Osteoblast (primary cell): ENCODE measurements around the gene IRAG1. TPM values are rescaled to one million over a fixed set of nuclear protein-coding genes. Genes with fewer than 3 reads are reported as not detected.

ENCODE experiments used
- DNase-seq: peaks from one replicate; pipeline ENCODE4 v3.0.0; 2011; ENCODE audit warnings: low spot score, mixed read lengths; ENCODE audit not compliant: insufficient read length; ENCODE audit errors: missing footprints
- H2AFZ ChIP-seq: 2 replicates; pipeline ENCODE4 v1.6.0; 2011; ENCODE audit warnings: mild to moderate bottlenecking, low read length
- H3K27ac ChIP-seq: 2 replicates; pipeline ENCODE4 v1.5.1; 2011; ENCODE audit warnings: mild to moderate bottlenecking, low read depth, low read length, moderate library complexity
- H3K27me3 ChIP-seq: 2 replicates; pipeline ENCODE4 v1.6.0; 2012; ENCODE audit warnings: mild to moderate bottlenecking, control low read depth, inconsistent platforms, low read length, moderate library complexity; ENCODE audit not compliant: insufficient read depth
- H3K36me3 ChIP-seq: 2 replicates; pipeline ENCODE4 v1.5.1; 2011; ENCODE audit warnings: mild to moderate bottlenecking, low read length, control low read depth, moderate library complexity; ENCODE audit not compliant: insufficient read depth
- H3K4me1 ChIP-seq: 2 replicates; pipeline ENCODE4 v1.5.1; 2011; ENCODE audit warnings: mild to moderate bottlenecking, low read length, control low read depth, moderate library complexity; ENCODE audit not compliant: insufficient read depth
- H3K4me2 ChIP-seq: 2 replicates; pipeline ENCODE4 v1.6.0; 2011; ENCODE audit warnings: mild to moderate bottlenecking, low read length; ENCODE audit not compliant: insufficient read depth
- H3K4me3 ChIP-seq: fragments of 200-600 bp; sonication (generic); 3 replicates; pipeline ENCODE4 v1.5.1; 2012; ENCODE audit warnings: mild to moderate bottlenecking, low read length, inconsistent platforms; ENCODE audit not compliant: insufficient read depth
- H3K79me2 ChIP-seq: 2 replicates; pipeline ENCODE4 v1.6.0; 2012; ENCODE audit warnings: mild to moderate bottlenecking, low read length, control low read depth, inconsistent platforms; ENCODE audit not compliant: insufficient read depth
- H3K9me3 ChIP-seq: 2 replicates; pipeline ENCODE4 v1.5.1; 2011; ENCODE audit warnings: low read depth, low read length, control low read depth
- H4K20me1 ChIP-seq: 2 replicates; pipeline ENCODE4 v1.6.0; 2012; ENCODE audit warnings: mild to moderate bottlenecking, low read length, control low read depth; ENCODE audit not compliant: insufficient read depth
- CTCF ChIP-seq: IDR thresholded peaks from 2 replicates; pipeline ENCODE4 v1.5.1; 2011; ENCODE audit warnings: mild to moderate bottlenecking, low read depth, low read length, moderate library complexity; ENCODE audit errors: extremely low read depth
- total RNA-seq: library from RNA; depleted of rRNA; stranded (reverse); fragments of >200 nt; gene quantifications from 2 replicates; pipeline ENCODE4 v1.2.3, GENCODE V29; 2012

Gene IRAG1
- total RNA-seq, 1 donor: 4.3 TPM

- Histone ChIP-seq H3K27me3 (peaks cover 2% of the 10 kb centered on the region), H3K9me3 (no peaks in the 10 kb centered on the region), H3K4me2 (peak overlapping the region; percentile 39), H4K20me1 (no peaks in the 10 kb centered on the region), H3K27ac (no peak overlapping the region), H3K4me1 (peaks cover 33% of the 10 kb centered on the region), H2AFZ (no peak overlapping the region), H3K36me3 (no peaks in the 10 kb centered on the region), H3K4me3 (no peak overlapping the region), H3K79me2 (no peaks in the 10 kb centered on the region)
- no peak for TF ChIP-seq CTCF
- DNase-seq: no peak
Measured at GRCh38 chr11:10727146-10727851, 33.7 kb upstream of the IRAG1 start.

- H3K4me2 ChIP-seq: no peak overlapping the region
- H4K20me1 ChIP-seq: no peaks in the 10 kb centered on the region
- no peaks in the 10 kb centered on the region for H3K36me3 ChIP-seq
- no peak for DNase-seq
- no peak overlapping the region for H3K27ac ChIP-seq
- H3K79me2 ChIP-seq: no peaks in the 10 kb centered on the region
- H3K27me3 ChIP-seq: peaks cover 2% of the 10 kb centered on the region
- TF ChIP-seq CTCF: no peak
- no peak overlapping the region for H2AFZ ChIP-seq
- no peaks in the 10 kb centered on the region for H3K9me3 ChIP-seq
- H3K4me1 ChIP-seq: peaks cover 33% of the 10 kb centered on the region
- no peak overlapping the region for H3K4me3 ChIP-seq
Measured at GRCh38 chr11:10725907-10726253, 32.3 kb upstream of the IRAG1 start.

DNA sequence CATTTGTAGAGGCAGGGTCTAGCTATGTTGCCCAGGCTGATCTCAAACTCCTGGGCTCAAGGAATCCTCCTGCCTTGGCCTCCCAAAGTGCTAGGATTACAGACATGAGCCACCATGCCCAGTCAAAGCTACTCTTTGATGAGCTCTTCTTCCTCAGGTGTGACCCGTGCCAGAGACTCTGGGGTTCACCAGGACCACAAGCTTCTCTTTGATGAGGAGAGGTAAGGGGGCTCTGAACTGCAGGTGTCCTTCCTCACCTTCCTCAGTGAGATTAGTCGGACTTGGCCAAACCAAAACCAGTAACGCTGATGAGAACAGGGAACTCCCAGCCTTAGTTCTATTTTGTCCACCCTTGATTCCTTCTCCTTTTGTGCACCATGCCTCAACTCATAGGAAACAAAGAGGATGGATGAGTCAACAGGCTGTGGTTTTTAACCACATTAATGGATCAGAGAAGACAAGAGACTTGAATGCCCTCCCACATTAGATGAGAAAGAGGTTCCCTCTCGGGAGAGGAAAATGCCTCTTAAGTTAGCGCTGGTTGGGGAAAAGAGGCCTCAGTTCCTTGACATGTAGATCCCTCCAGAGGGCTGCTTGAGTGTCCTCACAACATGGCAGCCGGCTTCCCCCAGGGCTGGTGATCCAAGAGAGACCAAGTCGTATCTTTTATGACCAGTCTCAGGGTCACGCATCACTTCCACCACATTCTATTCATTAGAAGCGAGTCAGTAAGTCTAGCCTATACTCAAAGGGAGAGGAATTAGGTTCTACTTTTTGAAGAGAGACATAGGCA, 31.8 kb upstream of the IRAG1 start:
- no peaks in the 10 kb centered on the region for H4K20me1 ChIP-seq
- H3K36me3 ChIP-seq: no peaks in the 10 kb centered on the region
- peak; percentile 82 for DNase-seq
- H2AFZ ChIP-seq: no peak overlapping the region
- no peak overlapping the region for H3K4me2 ChIP-seq
- H3K4me1 ChIP-seq: peaks cover 32% of the 10 kb centered on the region
- no peaks in the 10 kb centered on the region for H3K79me2 ChIP-seq
- H3K27me3 ChIP-seq: peaks cover 5% of the 10 kb centered on the region
- no peak overlapping the region for H3K27ac ChIP-seq
- no peak for TF ChIP-seq CTCF
- H3K4me3 ChIP-seq: no peak overlapping the region
- H3K9me3 ChIP-seq: no peaks in the 10 kb centered on the region

DNA sequence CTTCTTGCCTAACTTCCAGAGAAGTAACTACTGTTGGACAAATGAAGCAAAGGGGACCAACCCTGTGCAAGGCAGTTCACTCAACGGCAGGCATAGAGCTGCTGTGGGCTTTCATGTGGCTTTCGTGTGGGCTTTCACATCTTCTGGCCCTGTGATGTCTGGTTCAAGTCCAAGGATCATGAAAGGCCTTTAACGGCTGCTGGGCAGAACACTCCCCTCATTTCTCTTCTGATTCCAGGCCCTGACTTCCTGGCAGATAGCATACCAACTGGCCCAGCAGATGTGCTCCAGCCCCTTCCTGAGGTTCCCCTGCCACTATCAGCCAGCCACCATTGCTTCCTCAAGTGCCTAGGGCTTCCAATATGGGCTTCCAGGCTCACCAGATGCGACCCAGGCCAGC, 28.8 kb upstream of the IRAG1 start:
- TF ChIP-seq CTCF: no peak
- no peak for DNase-seq
- no peak overlapping the region for H2AFZ ChIP-seq
- H3K27me3 ChIP-seq: peaks cover 18% of the 10 kb centered on the region
- no peaks in the 10 kb centered on the region for H4K20me1 ChIP-seq
- no peaks in the 10 kb centered on the region for H3K36me3 ChIP-seq
- H3K9me3 ChIP-seq: no peaks in the 10 kb centered on the region
- H3K27ac ChIP-seq: no peak overlapping the region
- H3K4me2 ChIP-seq: no peak overlapping the region
- H3K79me2 ChIP-seq: no peaks in the 10 kb centered on the region
- H3K4me3 ChIP-seq: no peak overlapping the region
- peaks cover 5% of the 10 kb centered on the region for H3K4me1 ChIP-seq
